Subcutaneous adipose tissue (tissue), 4 donors: Measurements from ENCODE around the gene LRP1B. TPM values are rescaled to one million over a fixed set of nuclear protein-coding genes. Genes with fewer than 3 reads are reported as not detected.

Experiments used
- total RNA-seq, 4 donors: library from RNA; depleted of rRNA; stranded (reverse); fragments of >200 nt; gene quantifications; one replicate each; pipeline ENCODE4 v1.1.0, GENCODE V29; 2016
- TF ChIP-seq, protein P1 (sequence below): fragments of 450-650 bp; IDR thresholded peaks from one replicate; pipeline ENCODE4 v1.5.1; 2016; ENCODE audit warnings: low read depth, mild to moderate bottlenecking, control low read depth, antibody characterized with exemption, moderate library complexity

LRP1B gene
- total RNA-seq, 4 donors from 2014 or later = 4.2 to 50.2 (median 14.7) TPM

DNA sequence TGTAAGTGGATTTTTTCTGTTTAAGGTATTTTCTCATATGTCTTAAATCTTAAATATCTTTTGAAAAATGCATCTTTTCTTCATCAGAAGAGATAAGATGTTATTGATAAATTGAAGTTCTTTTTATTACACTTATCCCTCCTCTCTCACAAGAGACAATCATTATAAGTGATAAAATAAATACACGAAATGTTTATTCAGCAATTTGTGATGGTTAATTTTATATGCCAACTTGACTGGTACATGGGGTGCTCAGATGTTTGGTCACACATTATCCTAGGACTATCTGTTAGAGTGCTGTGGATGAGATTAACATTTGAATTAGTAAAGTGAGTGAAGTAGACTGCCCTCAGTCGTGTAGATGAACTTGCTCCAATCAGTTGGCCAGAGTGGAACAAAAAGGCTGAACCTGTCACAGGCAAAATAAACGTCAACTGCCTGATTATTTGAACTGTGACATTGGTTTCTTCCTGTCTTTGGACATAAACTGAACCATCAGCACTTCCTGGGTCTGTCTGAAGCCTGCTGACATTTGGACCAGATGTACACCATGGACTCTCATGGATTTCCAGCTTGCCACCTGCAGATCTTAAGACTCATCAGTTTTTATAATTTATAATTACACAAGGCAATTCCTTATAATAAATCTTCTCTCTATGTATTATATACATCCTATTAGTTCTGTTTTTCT is 1126.7 kb downstream of the LRP1B start:
- TF ChIP-seq, protein P1, sequence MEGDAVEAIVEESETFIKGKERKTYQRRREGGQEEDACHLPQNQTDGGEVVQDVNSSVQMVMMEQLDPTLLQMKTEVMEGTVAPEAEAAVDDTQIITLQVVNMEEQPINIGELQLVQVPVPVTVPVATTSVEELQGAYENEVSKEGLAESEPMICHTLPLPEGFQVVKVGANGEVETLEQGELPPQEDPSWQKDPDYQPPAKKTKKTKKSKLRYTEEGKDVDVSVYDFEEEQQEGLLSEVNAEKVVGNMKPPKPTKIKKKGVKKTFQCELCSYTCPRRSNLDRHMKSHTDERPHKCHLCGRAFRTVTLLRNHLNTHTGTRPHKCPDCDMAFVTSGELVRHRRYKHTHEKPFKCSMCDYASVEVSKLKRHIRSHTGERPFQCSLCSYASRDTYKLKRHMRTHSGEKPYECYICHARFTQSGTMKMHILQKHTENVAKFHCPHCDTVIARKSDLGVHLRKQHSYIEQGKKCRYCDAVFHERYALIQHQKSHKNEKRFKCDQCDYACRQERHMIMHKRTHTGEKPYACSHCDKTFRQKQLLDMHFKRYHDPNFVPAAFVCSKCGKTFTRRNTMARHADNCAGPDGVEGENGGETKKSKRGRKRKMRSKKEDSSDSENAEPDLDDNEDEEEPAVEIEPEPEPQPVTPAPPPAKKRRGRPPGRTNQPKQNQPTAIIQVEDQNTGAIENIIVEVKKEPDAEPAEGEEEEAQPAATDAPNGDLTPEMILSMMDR = no peak

DNA sequence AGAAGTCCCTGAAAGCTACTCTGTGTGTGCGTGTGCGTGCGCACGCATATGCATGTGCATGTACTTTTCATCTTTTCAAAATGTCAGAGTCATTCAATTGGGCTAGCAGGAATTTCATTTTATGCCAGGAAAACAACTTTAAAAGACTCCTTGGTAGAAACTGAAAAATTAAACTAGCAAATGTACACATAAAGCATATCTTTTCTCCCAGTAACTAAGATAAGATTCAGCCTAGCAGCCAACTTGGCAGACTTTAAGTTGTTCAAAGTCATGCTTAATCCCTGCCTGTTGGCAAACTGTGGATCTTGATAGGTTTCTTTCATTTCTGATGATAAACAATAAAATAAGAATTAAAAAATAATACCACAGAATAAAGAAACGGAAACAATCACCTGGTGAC is 1129.1 kb downstream of the LRP1B start:
- TF ChIP-seq, protein P1 = no peak

DNA sequence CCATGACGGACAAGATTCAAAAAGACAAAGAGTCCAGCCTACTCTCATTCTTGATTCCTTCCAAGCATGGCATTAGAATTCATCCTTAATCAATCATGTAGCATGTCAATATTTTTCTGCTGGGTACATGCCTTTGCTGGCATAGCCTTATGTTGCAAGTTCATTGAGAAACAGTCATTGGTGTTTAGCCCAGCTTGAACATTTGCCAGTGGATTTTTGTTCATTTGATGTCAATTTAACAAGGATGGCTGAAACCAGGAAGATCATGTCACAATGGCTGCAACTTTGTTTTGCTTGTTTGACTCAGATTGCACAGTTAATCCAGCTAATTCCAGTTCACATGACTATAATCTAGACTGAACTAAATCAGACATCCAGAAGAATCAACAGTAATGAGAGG is 1132.2 kb downstream of the LRP1B start:
- TF ChIP-seq, protein P1 = no peak

DNA sequence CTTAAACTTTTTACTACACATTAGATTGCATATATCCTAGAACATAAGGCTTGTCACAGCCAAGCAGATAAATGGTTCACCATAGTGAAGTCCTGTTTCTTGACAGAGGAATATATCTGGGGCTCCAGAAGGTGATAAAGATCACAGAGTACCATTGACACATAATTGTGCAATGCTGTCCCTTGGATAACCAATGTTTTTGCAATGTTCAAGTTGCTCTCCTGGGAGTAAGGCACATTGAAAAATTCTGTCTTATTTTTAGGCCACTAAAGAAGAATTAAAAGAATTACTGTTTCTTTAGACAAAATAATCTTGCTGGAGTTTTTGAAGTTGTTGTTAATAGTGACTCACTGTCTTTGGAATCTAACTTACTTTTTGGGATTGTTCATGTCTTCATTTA is 1132.8 kb downstream of the LRP1B start:
- TF ChIP-seq, protein P1 = no peak

DNA sequence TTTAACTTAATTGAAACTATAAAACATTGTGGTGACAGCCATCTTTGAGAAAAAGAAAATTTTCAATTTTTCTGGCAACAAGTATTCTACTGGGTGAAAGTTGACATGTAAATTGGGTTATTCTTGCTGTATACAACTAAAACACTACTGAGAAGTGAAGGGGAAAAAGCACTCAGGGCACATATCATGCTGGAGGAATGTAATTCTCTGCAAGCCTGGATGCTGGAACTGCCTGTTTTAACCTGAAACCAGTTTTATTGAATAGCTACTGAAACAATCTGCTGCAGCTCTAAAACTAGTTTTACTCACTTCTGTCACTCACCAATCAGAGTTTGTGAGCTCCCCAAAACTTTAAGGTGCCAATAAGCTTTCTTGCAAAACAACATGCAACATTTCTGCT is 1136.0 kb downstream of the LRP1B start:
- TF ChIP-seq, protein P1 = no peak

DNA sequence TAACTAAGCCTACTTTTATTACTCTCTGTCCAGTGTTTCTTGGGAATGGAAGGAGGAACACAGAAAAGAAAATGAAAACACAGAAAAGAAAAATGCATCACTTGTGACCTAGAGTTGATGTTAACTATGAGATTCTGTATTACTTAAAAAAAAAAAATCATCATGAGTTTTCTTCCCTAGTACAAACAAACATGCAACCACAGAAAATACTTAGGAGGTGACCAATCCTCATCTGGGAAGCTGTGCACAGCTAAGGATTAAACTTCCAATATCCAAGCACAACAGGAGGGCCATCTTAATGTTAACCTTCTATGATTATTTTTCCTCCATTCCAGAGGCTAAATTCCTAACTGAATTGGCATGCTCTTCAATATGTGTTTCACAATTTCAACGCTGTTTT is 1140.4 kb downstream of the LRP1B start:
- TF ChIP-seq, protein P1 = no peak

DNA sequence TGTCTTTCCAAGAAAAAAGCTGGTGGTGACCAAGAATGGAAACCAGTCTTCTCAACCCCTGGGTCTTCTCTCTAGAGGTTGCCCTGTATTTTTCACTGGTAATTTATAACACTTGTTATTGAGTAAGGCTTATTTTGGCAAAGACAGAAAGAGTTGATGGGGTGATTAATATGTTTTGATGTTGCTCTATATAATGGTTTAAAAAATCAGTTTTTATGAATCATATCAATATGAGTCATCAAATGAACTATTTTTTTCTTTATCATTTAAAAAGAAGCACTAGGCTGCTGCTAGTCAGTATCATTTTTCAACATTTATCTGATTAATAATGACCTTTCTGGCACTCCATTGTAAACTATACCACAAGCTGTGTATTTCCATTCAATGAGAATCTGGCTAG is 1142.2 kb downstream of the LRP1B start:
- TF ChIP-seq, protein P1 = no peak
